PC-9 (cell line): ENCODE measurements around the gene IKZF1. TPM values are rescaled to one million over a fixed set of nuclear protein-coding genes. Genes with fewer than 3 reads are reported as not detected.

Experiments
- BruUV-seq: library from RNA; stranded (reverse); fragments of 400-500 nt; replicated peaks from 2 replicates; lab custom pipeline; 2021; lab: Mats Ljungman, UMichigan
- CTCF ChIA-PET: fragments of 300-600 bp; sonication (Branson Sonifier 250); formaldehyde crosslinking; loops from one replicate; lab custom pipeline; 2022; ENCODE audit warnings: antibody characterized with exemption; lab: Charles Lee
- POLR2A ChIA-PET: fragments of 300-600 bp; sonication (Branson Sonifier 250); formaldehyde crosslinking; loops from one replicate; lab custom pipeline; 2022; ENCODE audit warnings: antibody characterized with exemption; ENCODE audit not compliant: unreplicated experiment; lab: Charles Lee
- DNase-seq, 2 experiments: peaks; one replicate each; pipeline versions ENCODE4 v3.0.0 to v3.0.0-alpha.2; 2015 to 2022; ENCODE audit warnings: mixed read lengths in 1 of 2
- H2AFZ ChIP-seq: fragments of 200-600 bp; sonication (generic); 2 replicates; pipeline ENCODE4 v1.8.1; 2017; ENCODE audit warnings: antibody characterized with exemption
- H3F3A ChIP-seq: fragments of 200-600 bp; sonication (generic); 2 replicates; pipeline ENCODE4 v1.8.1; 2017; ENCODE audit warnings: antibody characterized with exemption, mild to moderate bottlenecking, low read depth; ENCODE audit not compliant: insufficient read depth
- H3K27ac ChIP-seq: fragments of 200-600 bp; sonication (generic); 2 replicates; pipeline ENCODE4 v1.6.1; 2016; ENCODE audit warnings: mixed run types
- H3K27me3 ChIP-seq: fragments of 200-600 bp; sonication (generic); 2 replicates; pipeline ENCODE4 v1.6.1; 2016; ENCODE audit warnings: low read depth, mixed run types; ENCODE audit not compliant: insufficient read depth
- H3K36me3 ChIP-seq: fragments of 200-600 bp; sonication (generic); 2 replicates; pipeline ENCODE4 v1.6.1; 2016; ENCODE audit warnings: low read depth, mixed run types
- H3K4me1 ChIP-seq: fragments of 200-600 bp; sonication (generic); replicated peaks from 2 replicates; pipeline ENCODE4 v1.6.1; 2016; ENCODE audit warnings: mixed run types; ENCODE audit not compliant: insufficient read depth
- H3K4me2 ChIP-seq: fragments of 200-600 bp; sonication (generic); 2 replicates; pipeline ENCODE4 v1.6.1; 2017; ENCODE audit warnings: mixed run types
- H3K4me3 ChIP-seq: fragments of 200-600 bp; sonication (generic); 2 replicates; pipeline ENCODE4 v1.6.1; 2016; ENCODE audit warnings: mixed run types
- H3K79me2 ChIP-seq: fragments of 200-600 bp; sonication (generic); 2 replicates; pipeline ENCODE4 v1.6.1; 2017; ENCODE audit warnings: low read depth, mixed run types
- H3K9me2 ChIP-seq: fragments of 200-600 bp; sonication (generic); 2 replicates; pipeline ENCODE4 v1.8.1; 2017; ENCODE audit warnings: mild to moderate bottlenecking; ENCODE audit not compliant: insufficient read depth
- H3K9me3 ChIP-seq: fragments of 200-600 bp; sonication (generic); 2 replicates; pipeline ENCODE4 v1.8.1; 2016; ENCODE audit warnings: low read depth; ENCODE audit not compliant: insufficient read depth
- H4K20me1 ChIP-seq: fragments of 200-600 bp; sonication (generic); 2 replicates; pipeline ENCODE4 v1.8.1; 2017; ENCODE audit not compliant: insufficient read depth
- CTCF ChIP-seq: fragments of 200-600 bp; sonication (generic); conservative IDR thresholded peaks from 2 replicates; pipeline ENCODE4 v1.6.1; 2017; ENCODE audit warnings: mixed run types, antibody characterized with exemption, mild to moderate bottlenecking, moderate library complexity
- EZH2 ChIP-seq: fragments of 200-600 bp; sonication (generic); IDR thresholded peaks from 2 replicates; pipeline ENCODE4 v1.8.0; 2017; ENCODE audit warnings: antibody characterized with exemption, low read depth
- intact Hi-C: fragments of 100-400 bp; cut with micrococcal nuclease; formaldehyde crosslinking; loops from one replicate; pipeline ENCODE4 v1.10.0; 2022; ENCODE audit not compliant: unreplicated experiment
- total RNA-seq: library from RNA; stranded (reverse); gene quantifications from 2 replicates; pipeline ENCODE4 v1.2.3, GENCODE V29; 2021

Gene IKZF1
- total RNA-seq, 1 experiment from 2014 or later: not detected

- Histone ChIP-seq H2AFZ (no peak overlapping the region), H3K9me2 (no peaks in the 10 kb centered on the region), H3K4me3 (no peak overlapping the region), H3K27ac (no peak overlapping the region), H3K9me3 (no peaks in the 10 kb centered on the region), H3K27me3 (peaks cover 28% of the 10 kb centered on the region; the same call in 1 of the 2 replicates), H3K4me2 (no peak overlapping the region), H3K36me3 (no peaks in the 10 kb centered on the region), H3F3A (no peaks in the 10 kb centered on the region), H4K20me1 (no peaks in the 10 kb centered on the region), H3K79me2 (no peaks in the 10 kb centered on the region), H3K4me1 (no peaks in the 10 kb centered on the region)
- TF ChIP-seq CTCF (no peak), EZH2 (no peak)
- ChIA-PET CTCF (no interaction called here), POLR2A (interaction anchor here (0.6 kb wide), 1 partner anchor 150 kb away, joined by 4 read pairs; no protein-coding TSS in a partner anchor)
- intact Hi-C loops: no loop called here
- DNase-seq: no peak
- no TSS peak for BruUV-seq
Measured at GRCh38 chr7:50416527-50417182, 112.1 kb downstream of the IKZF1 start.

DNA sequence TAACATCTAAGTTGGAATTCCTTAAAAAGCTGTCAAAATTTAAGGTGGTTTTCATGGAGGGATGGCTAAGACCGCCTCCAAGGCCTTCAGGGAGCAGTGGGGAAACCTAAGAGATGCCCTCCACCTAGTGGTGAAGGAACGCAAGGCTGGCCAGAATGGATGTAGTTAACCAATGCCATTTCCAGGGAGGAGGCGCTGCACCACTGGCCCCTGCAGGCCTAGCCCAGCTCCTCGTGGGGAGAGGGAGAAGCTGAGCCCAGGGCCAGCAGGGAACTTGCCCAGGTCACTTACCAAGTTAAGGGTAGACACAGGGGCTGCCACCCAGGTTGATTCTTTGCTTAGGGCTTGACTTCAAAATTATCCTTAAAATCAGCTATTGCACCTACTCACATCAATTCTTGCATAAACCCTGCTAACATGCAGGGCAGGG, 113.6 kb downstream of the IKZF1 start:
- Histone ChIP-seq H3K4me2 (no peak overlapping the region), H3K27ac (no peak overlapping the region), H3F3A (no peaks in the 10 kb centered on the region), H3K4me1 (no peaks in the 10 kb centered on the region), H3K79me2 (no peaks in the 10 kb centered on the region), H3K27me3 (peaks cover 17% of the 10 kb centered on the region; the same call in 1 of the 2 replicates), H3K36me3 (no peaks in the 10 kb centered on the region), H3K9me3 (no peaks in the 10 kb centered on the region), H3K4me3 (no peak overlapping the region), H4K20me1 (no peaks in the 10 kb centered on the region), H2AFZ (no peak overlapping the region), H3K9me2 (no peaks in the 10 kb centered on the region)
- DNase-seq: peak; percentile 63 to 71
- ChIA-PET CTCF (interaction anchor here (0.6 to 0.8 kb wide), 3 partner anchors 213 to 845 kb away, joined by 3 to 4 read pairs (median 3); no protein-coding TSS in a partner anchor), POLR2A (no interaction called here)
- BruUV-seq: no TSS peak
- TF ChIP-seq EZH2 (no peak), CTCF (peak; percentile 94)
- intact Hi-C loops: loop anchor here (1.0 kb wide), 1 partner anchor 213 kb away; no protein-coding TSS in a partner anchor

DNA sequence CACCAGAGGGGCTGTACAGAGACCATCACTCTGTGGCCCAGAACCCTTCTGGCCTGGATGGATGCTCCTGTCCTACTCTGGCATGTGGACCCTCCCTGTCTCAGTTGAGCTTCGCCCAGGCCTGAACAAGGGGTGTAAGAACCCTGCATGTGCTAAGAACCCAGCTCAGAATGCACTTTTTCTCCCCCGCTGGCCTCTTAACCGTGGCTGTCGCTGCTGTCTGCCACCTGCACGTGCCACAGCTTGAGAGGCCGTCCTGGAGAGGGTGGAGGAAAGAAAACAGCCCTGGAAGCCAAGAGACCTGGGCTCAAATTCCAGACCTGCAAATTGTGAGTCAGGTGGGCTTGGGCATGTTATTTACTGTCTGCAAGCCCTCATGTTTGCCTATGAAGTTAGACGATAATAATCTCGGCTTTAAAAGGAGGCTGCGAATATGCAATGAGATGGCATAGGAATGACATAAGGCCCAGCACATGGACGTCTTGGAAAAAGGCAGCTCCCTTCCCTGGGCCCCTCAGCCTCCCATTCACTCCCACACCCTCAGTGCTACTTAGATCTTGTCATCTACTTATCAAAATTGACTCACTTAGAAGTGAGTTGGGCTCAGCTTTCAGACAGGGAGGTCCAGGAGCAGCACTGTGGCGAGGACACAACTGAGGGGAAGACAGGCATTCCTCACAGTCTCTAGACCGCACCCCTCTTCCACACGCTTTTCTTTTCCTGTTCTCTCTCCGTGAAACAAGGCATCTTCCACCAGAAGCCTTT, 114.2 kb downstream of the IKZF1 start:
- no peaks in the 10 kb centered on the region for H3K9me3 ChIP-seq
- H3K27ac ChIP-seq: no peak overlapping the region
- no peaks in the 10 kb centered on the region for H4K20me1 ChIP-seq
- ChIA-PET POLR2A (no interaction called here), CTCF (interaction anchor here (0.7 to 0.8 kb wide), 2 partner anchors 145 to 214 kb away, joined by 3 to 4 read pairs; no protein-coding TSS in a partner anchor)
- H3F3A ChIP-seq: no peaks in the 10 kb centered on the region
- no peak for TF ChIP-seq CTCF
- no peak for TF ChIP-seq EZH2
- intact Hi-C loops: loop anchor here (1.0 kb wide), 1 partner anchor 213 kb away; no protein-coding TSS in a partner anchor
- no peaks in the 10 kb centered on the region for H3K4me1 ChIP-seq
- no peak overlapping the region for H2AFZ ChIP-seq
- H3K4me2 ChIP-seq: no peak overlapping the region
- no TSS peak for BruUV-seq
- no peaks in the 10 kb centered on the region for H3K9me2 ChIP-seq
- DNase-seq: no peak
- H3K79me2 ChIP-seq: no peaks in the 10 kb centered on the region
- no peaks in the 10 kb centered on the region for H3K36me3 ChIP-seq
- peaks cover 17% of the 10 kb centered on the region; the same call in 1 of the 2 replicates for H3K27me3 ChIP-seq
- no peak overlapping the region for H3K4me3 ChIP-seq
